ENCODE data around the gene PADI6.

DNA sequence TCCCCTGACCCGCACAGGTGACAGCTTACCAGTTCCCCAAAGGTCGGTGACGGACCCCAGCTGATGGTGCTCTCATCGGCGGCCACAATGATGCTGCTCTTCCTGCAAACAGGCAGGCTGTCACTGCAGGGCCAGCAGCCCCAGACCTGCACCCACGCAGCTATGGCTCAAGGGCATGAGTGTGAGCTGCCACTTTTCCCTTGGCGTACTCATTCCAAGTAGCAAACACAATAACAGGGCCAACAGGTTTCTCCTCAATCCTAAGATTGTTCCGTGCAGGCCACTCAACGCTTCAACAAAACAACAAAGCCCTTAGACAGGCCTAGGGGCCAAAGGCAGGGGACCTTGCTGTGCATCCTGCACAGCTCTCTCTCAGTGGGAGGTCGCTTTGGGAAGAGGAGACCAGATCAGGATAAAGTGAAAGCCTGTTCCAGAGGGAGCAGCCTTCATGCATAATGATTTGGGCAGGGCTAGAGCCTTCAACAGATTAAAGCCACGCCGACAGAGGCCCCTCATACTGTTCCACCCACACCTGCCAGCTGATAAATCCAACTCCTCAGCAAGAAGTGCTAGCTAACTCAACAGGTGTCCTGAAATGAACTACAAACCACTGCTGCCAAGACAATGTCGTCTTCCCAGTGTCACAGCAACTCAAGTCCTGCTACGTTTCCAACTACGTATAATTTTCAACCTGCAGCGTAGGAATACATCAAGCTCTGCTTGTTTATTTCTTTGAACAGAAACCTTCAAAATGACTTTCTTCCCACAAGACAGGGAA, 40.3 kb downstream of the PADI6 start:
- no peak for TF ChIP-seq EZH2phosphoT487 (IDR thresholded peaks at IDR 0.05; ENCODE audit: low read depth)
- TF ChIP-seq, protein P1, sequence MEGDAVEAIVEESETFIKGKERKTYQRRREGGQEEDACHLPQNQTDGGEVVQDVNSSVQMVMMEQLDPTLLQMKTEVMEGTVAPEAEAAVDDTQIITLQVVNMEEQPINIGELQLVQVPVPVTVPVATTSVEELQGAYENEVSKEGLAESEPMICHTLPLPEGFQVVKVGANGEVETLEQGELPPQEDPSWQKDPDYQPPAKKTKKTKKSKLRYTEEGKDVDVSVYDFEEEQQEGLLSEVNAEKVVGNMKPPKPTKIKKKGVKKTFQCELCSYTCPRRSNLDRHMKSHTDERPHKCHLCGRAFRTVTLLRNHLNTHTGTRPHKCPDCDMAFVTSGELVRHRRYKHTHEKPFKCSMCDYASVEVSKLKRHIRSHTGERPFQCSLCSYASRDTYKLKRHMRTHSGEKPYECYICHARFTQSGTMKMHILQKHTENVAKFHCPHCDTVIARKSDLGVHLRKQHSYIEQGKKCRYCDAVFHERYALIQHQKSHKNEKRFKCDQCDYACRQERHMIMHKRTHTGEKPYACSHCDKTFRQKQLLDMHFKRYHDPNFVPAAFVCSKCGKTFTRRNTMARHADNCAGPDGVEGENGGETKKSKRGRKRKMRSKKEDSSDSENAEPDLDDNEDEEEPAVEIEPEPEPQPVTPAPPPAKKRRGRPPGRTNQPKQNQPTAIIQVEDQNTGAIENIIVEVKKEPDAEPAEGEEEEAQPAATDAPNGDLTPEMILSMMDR (IDR thresholded peaks at IDR 0.05; ENCODE audit: low read depth, low read length), result no peak

Data from OCI-LY3 (cell line).